Cardiac septum (tissue), 1 donor: Measurements from ENCODE around the gene FLYWCH2. TPM values are rescaled to one million over a fixed set of nuclear protein-coding genes. Genes with fewer than 3 reads are reported as not detected.

ENCODE experiments used
- DNase-seq: peaks from one replicate; pipeline ENCODE4 v3.0.0-alpha.2; 2020; ENCODE audit warnings: low spot score
- intact Hi-C: fragments of 100-400 bp; cut with DNase I; formaldehyde crosslinking; loops from one replicate; pipeline ENCODE4 v1.14.0; 2022
- total RNA-seq: library from RNA; stranded (reverse); fragmentation: NEBNext Ultra II Directional; extraction: Animal tissue kit (Norgen Biotek cat#: 25700); gene quantifications from one replicate; pipeline ENCODE4 v1.2.1, GENCODE V29; 2021
- donor health status: DM: no; HTN: no; CAD: no.

Gene FLYWCH2
- total RNA-seq, 1 donor from 2014 or later = 20.8 TPM

- DNase-seq = peak; percentile 19
- intact Hi-C loops = no loop called here
Measured at GRCh38 chr16:2852731-2853507, 30.1 kb upstream of the FLYWCH2 start.

GRCh38 chr16:2853531-2854073, 29.4 kb upstream of the FLYWCH2 start:
- intact Hi-C loops = no loop called here
- peak; percentile 51 for DNase-seq

GRCh38 chr16:2854700-2855309, 28.2 kb upstream of the FLYWCH2 start:
- peak; percentile 4 for DNase-seq
- intact Hi-C loops = no loop called here

GRCh38 chr16:2855536-2855935, 27.5 kb upstream of the FLYWCH2 start:
- peak; percentile 31 for DNase-seq
- intact Hi-C loops = no loop called here

GRCh38 chr16:2856061-2856670, 26.8 kb upstream of the FLYWCH2 start:
- intact Hi-C loops = no loop called here

GRCh38 chr16:2856686-2857450, 26.1 kb upstream of the FLYWCH2 start:
- intact Hi-C loops = no loop called here
- peak; percentile 54 for DNase-seq

More at GRCh38 chr16:2856061-2856670, 26.8 kb upstream of the FLYWCH2 start:
- peak; percentile 56 for DNase-seq

- DNase-seq = peak; percentile 56
- intact Hi-C loops = no loop called here
Measured at GRCh38 chr16:2857451-2858244, 25.4 kb upstream of the FLYWCH2 start, which contains the start of gene PRSS22. PRSS22 (minus strand) TSS chr16:2858170; CDS start chr16:2858104, 66 bp downstream.

GRCh38 chr16:2858245-2859025, 24.6 kb upstream of the FLYWCH2 start:
- peak; percentile 69 for DNase-seq
- intact Hi-C loops = no loop called here

- DNase-seq = peak; percentile 71
- intact Hi-C loops = loop anchor here (10.0 kb wide), 1 partner anchor 135 kb away; the partner anchor contains the start of gene PRSS27
Measured at GRCh38 chr16:2859686-2860265, 23.2 kb upstream of the FLYWCH2 start.

- intact Hi-C loops = loop anchor here (10.0 kb wide), 1 partner anchor 136 kb away; the partner anchor contains the start of gene PRSS27
- DNase-seq = peak; percentile 24
Measured at GRCh38 chr16:2860826-2861567, 22.0 kb upstream of the FLYWCH2 start.

- intact Hi-C loops = loop anchor here (5.0 to 10.0 kb wide), 3 partner anchors 47 to 141 kb away; partner anchors contain the start of genes ELOB, FLYWCH1 and PRSS27
Measured at GRCh38 chr16:2865651-2866050, 17.4 kb upstream of the FLYWCH2 start.

GRCh38 chr16:2866431-2866830, 16.6 kb upstream of the FLYWCH2 start:
- intact Hi-C loops = loop anchor here (5.0 to 10.0 kb wide), 3 partner anchors 46 to 142 kb away; partner anchors contain the start of genes ELOB, FLYWCH1 and PRSS27
- DNase-seq = peak; percentile 17

More at GRCh38 chr16:2865651-2866050, 17.4 kb upstream of the FLYWCH2 start:
- peak; percentile 5 for DNase-seq

GRCh38 chr16:2867661-2867986, 15.4 kb upstream of the FLYWCH2 start:
- intact Hi-C loops = loop anchor here (5.0 to 10.0 kb wide), 3 partner anchors 45 to 143 kb away; partner anchors contain the start of genes ELOB, FLYWCH1 and PRSS27
- DNase-seq = no peak

GRCh38 chr16:2867987-2868789, 14.8 kb upstream of the FLYWCH2 start:
- intact Hi-C loops = loop anchor here (1.0 to 10.0 kb wide), 4 partner anchors 29 to 143 kb away; partner anchors contain the start of genes ELOB, FLYWCH1 and PRSS27
- DNase-seq = peak; percentile 96

GRCh38 chr16:2871926-2872325, 11.1 kb upstream of the FLYWCH2 start:
- DNase-seq = no peak
- intact Hi-C loops = no loop called here
